Mesodermal cell (in vitro differentiated cells): ENCODE measurements around the gene PHC1.

ENCODE experiments used
- H3K27ac ChIP-seq: 2 replicates; pipeline ENCODE4 v1.7.0; 2013; ENCODE audit warnings: mild to moderate bottlenecking, low read depth, low read length, moderate library complexity; ENCODE audit not compliant: severe bottlenecking
- H3K36me3 ChIP-seq: 2 replicates; pipeline ENCODE4 v1.7.1; 2013; ENCODE audit warnings: mild to moderate bottlenecking, low read length, moderate library complexity; ENCODE audit not compliant: control insufficient read depth, insufficient read depth
- H3K4me1 ChIP-seq: one replicate; pipeline ENCODE4 v1.7.1; 2013; ENCODE audit warnings: mild to moderate bottlenecking, low read length; ENCODE audit not compliant: insufficient read depth, control insufficient read depth, poor library complexity, severe bottlenecking
- H3K4me3 ChIP-seq: 2 replicates; pipeline ENCODE4 v1.7.0; 2013; ENCODE audit warnings: low read length, control low read depth, mild to moderate bottlenecking; ENCODE audit not compliant: insufficient read depth, poor library complexity, severe bottlenecking; ENCODE audit errors: extremely low read depth
- H3K9me3 ChIP-seq: 2 replicates; pipeline ENCODE4 v1.7.1; 2013; ENCODE audit warnings: mild to moderate bottlenecking, low read length, moderate library complexity; ENCODE audit not compliant: control insufficient read depth
- WGBS, 2 experiments: methylation state at CpG; one replicate each; pipeline ENCODE4 v1.1.5; 2013; ENCODE audit warnings: missing lambda C conversion rate in 2 of 2; ENCODE audit not compliant: insufficient coverage in 2 of 2; 5-methylcytosine and 5-hydroxymethylcytosine counted together

Gene PHC1

DNA sequence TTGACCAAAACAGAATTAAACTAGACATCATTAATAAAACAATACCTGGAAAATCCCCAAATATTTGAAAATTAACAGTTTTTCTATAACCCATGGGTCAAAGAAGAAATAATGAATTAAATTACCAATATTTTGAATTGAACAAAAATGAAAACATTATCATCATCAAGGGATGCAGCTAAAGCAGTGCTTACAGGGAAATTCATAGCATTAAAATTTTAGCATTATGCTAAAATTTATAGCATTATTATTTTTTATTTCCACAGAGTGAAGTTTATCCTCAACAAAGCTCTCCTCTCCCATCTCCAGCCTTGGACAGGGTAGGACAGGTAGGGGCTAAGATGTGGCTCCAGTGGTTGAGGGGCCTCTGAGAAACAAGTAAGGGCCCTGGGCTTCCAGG is 54.5 kb downstream of the PHC1 start:
- Histone ChIP-seq H3K4me1 (no peaks in the 10 kb centered on the region), H3K4me3 (no peak overlapping the region), H3K9me3 (peaks cover 17% of the 10 kb centered on the region), H3K27ac (no peak overlapping the region), H3K36me3 (no peaks in the 10 kb centered on the region)

DNA sequence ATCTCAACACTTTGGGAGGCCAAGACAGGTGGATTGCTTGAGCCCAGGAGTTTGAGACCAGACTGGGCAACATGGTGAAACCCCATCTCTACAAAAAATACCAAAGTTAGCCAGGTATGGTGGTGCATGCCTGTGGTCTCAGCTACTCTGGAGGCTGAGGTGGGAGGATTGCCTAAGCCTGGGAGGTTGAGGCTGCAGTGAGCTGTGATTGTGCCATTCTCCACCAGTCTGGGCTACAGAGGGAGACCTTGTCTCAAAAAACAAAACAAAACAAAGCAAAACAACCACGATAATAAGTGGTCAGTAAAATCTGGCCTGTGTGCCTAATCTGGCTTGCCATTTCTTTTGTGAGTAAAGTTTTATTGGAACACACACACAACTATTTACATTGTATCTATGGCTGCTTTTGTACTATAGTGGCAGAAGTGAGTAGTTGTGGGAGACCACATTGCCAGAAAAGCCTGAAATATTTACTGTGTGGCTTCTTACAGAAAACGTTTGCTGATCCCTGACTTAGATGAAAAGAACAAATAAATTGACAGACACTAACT is 55.6 kb downstream of the PHC1 start:
- H3K27ac ChIP-seq, result no peak overlapping the region
- H3K9me3 ChIP-seq, result peaks cover 17% of the 10 kb centered on the region
- no peak overlapping the region for H3K4me3 ChIP-seq
- H3K4me1 ChIP-seq, result no peaks in the 10 kb centered on the region
- no peaks in the 10 kb centered on the region for H3K36me3 ChIP-seq
- WGBS, 2 experiments, result no CpG with 5 or more reads among the region's 2 CpGs

DNA sequence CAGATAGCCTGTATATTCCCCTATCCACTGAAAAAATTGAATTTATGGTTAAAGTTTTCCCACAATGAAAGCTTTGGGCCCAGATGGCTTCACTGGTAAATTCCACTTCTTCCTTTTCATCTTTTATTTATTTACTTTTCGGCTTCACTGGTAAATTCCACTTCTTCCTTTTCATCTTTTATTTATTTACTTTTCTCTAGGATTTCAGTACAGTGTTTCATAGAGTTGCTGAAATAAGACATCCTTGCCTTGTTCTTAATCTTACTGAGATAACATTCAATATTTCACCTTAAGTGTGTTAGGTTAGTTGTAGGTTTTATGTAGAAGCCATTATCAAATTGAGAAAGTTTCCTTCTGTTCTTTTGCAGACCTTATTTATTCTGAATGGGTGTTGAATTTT is 56.1 kb downstream of the PHC1 start:
- no CpG with 5 or more reads among the region's 1 CpG for WGBS, 2 experiments
- peaks cover 17% of the 10 kb centered on the region for H3K9me3 ChIP-seq

DNA sequence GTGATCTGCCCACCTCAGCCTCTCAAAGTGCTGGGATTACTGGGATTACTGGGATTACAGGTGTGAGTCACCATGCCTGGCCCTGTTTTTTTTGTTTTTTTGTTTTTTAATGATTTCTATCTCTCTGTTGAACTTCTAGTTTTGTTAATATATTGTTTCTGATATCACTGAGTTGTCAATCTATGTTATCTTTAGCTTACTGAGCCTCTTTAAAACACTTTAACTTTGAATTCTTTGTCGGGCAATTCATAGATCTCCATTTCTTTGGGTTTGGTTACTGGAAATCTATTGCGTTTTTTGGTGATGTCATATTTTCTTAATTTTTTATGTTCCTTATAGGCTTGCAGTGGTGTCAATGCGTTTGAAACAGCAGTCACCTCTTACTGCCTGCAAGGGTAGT is 65.8 kb downstream of the PHC1 start:
- WGBS, 2 experiments, result 89 to 100% methylated on average over 1 to 3 of the region's 3 CpGs
- H3K9me3 ChIP-seq, result no peaks in the 10 kb centered on the region
- H3K4me3 ChIP-seq, result no peak overlapping the region
- H3K4me1 ChIP-seq, result no peaks in the 10 kb centered on the region
- H3K27ac ChIP-seq, result no peak overlapping the region
- no peaks in the 10 kb centered on the region for H3K36me3 ChIP-seq

More for the DNA sequence above, 56.1 kb downstream of the PHC1 start:
- no peak overlapping the region for H3K4me3 ChIP-seq
- no peak overlapping the region for H3K27ac ChIP-seq
- H3K4me1 ChIP-seq, result no peaks in the 10 kb centered on the region
- no peaks in the 10 kb centered on the region for H3K36me3 ChIP-seq

DNA sequence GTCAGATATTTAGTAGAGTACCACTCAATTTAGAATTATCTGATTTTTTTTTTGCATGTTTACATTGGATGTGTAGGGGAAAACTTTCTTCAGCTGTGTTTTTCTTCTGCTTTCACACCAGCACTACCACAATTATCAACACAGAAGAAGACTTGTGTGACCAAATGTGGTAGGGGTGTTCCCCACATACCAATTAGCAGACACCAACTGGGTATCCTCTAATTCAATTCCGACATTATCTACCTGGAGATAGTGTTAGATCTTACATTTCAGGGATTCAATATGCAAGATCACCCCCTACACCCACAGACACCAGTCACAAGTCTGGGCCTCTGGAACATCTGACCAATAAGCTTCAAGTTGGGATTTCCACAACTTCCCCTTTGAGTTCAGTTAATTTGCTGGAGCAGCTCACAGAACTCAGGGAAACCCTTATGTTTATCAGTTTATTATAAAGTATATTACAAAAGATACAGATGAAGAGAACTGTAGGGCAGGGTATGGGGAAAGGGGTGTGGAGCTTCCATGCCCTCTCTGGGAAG is 71.0 kb downstream of the PHC1 start:
- no peak overlapping the region for H3K4me3 ChIP-seq
- H3K4me1 ChIP-seq, result no peaks in the 10 kb centered on the region
- H3K27ac ChIP-seq, result no peak overlapping the region
- H3K9me3 ChIP-seq, result no peaks in the 10 kb centered on the region
- no peaks in the 10 kb centered on the region for H3K36me3 ChIP-seq
- WGBS, 2 experiments, result 60% methylated on average over 1 of the region's 1 CpG; no CpG with 5 or more reads in 1 of the 2 experiments

DNA sequence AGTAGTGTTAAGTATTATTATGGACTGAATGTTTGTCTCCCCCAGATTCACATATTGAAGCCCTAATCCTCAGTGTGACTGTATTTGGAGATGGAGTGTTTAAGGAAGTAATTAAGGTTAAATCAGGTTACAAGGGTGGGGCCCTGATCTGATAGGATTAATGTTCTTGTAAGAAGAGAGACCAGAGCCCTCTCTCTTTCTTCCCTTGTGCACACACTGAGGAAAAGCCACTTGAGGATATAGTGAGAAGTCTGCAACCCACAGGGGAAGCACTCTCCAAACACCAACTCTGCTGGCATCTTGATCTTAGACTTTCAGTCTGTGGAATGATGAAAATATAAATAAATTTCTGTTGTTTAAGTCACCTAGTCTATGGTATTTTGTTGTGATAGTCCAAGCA is 72.9 kb downstream of the PHC1 start:
- Histone ChIP-seq H3K4me1 (no peaks in the 10 kb centered on the region), H3K27ac (no peak overlapping the region), H3K36me3 (no peaks in the 10 kb centered on the region), H3K4me3 (no peak overlapping the region), H3K9me3 (no peaks in the 10 kb centered on the region)

DNA sequence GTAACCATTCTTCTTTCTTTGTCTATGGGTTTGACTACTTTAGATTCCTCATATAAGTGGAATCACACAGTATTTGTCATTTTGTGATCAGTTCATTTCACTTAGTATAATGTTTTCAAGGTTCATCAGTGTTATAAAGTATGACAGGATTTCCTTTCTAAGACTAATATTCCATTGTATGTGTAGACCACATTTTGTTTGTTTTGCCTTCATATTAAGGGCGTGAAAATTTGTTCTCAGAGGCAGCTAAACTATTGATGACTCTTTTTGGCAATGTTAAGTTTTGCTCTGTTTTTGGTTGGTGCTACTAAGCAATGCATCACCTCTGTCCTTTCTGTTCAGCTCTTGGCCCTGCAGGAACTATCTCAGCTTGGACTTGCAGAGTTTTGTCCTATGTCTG is 73.4 kb downstream of the PHC1 start:
- no peaks in the 10 kb centered on the region for H3K4me1 ChIP-seq
- H3K9me3 ChIP-seq, result no peaks in the 10 kb centered on the region
- WGBS, 2 experiments, result 100% methylated on average over 1 of the region's 1 CpG
- no peaks in the 10 kb centered on the region for H3K36me3 ChIP-seq
- no peak overlapping the region for H3K27ac ChIP-seq
- H3K4me3 ChIP-seq, result no peak overlapping the region

DNA sequence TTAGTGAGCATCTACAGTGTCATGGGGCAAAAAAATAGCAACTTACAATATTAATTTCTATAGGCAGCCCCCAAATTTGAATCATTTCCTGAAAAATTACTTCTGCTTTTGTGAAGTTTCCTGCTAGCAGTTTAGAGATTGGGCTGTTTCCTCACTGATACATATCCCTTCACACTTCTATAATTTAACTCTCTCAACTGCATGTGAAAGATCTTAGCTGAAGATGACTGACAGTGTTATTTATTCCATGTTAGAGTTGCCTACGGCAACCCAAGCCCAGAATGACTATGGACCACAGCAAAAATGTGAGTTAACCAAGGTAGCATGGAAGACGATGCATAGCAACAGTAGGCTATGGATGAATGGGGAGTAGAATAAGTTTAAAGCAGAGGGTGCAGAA is 75.1 kb downstream of the PHC1 start, which contains the start of gene KLRG1:
TSS of gene KLRG1 (plus strand) at position 134 of the 400 bp plus-strand sequence. CDS start at position 224, 90 bp downstream.
- no peaks in the 10 kb centered on the region for H3K4me1 ChIP-seq
- H3K27ac ChIP-seq, result no peak within 1 kb of the TSS
- H3K36me3 ChIP-seq, result no peaks in the 10 kb centered on the region
- WGBS, 2 experiments, result 96% methylated on average over 2 of the region's 2 CpGs
- no peak within 1 kb of the TSS for H3K4me3 ChIP-seq
- H3K9me3 ChIP-seq, result no peaks in the 10 kb centered on the region
